ENCODE results near the gene PAAF1. TPM values are rescaled to one million over a fixed set of nuclear protein-coding genes. Genes with fewer than 3 reads are reported as not detected.

PAAF1 gene
- total and polyA plus RNA-seq, 10 of the 15 experiments (the other 5 are each of a cell fraction or from before 2014, with no cell fraction given), result 13.7 to 70.6 (median 29.1) TPM

GRCh38 chr11:73951797-73952196, 75.0 kb downstream of the PAAF1 start:
- H3K27me3 ChIP-seq (replicated peaks in 1 of 2; ENCODE audit: control insufficient read depth in 2 of 2, insufficient read depth in 2 of 2, low read length in 1 of 2), result no peaks in the 10 kb centered on the region
- no peak for ATAC-seq
- H3K9me3 ChIP-seq (replicated peaks; ENCODE audit: control insufficient read depth, insufficient read depth, low read length), result no peaks in the 10 kb centered on the region
- H4K20me1 ChIP-seq (ENCODE audit: control insufficient read depth, insufficient read depth), result no peaks in the 10 kb centered on the region
- no peak overlapping the region for H3K27ac ChIP-seq (ENCODE audit: control insufficient read depth, insufficient read depth)
- CTCF ChIA-PET, result no interaction called here
- in situ Hi-C loops (cut with MboI), result no loop called here
- POLR2A ChIA-PET, result interaction anchor here (0.9 kb wide), 1 partner anchor 28 kb away, joined by 3 read pairs; no protein-coding TSS in a partner anchor
- H3K4me3 ChIP-seq, result no peak overlapping the region
- no TSS peak for BruUV-seq (replicated peaks)
- no peak for DNase-seq (ENCODE audit: low read depth, low spot score)
- SMC1A ChIA-PET (ENCODE audit: uncharacterized antibody, unreplicated experiment), result no interaction called here
- TF ChIP-seq PAX5 (IDR thresholded peaks at IDR 0.05; ENCODE audit: borderline replicate concordance, low read depth, low read length), result no peak
- no peak for TF ChIP-seq ZBED1 (IDR thresholded peaks at IDR 0.05; ENCODE audit: borderline replicate concordance)
- TF ChIP-seq RBBP5 (conservative IDR thresholded peaks at IDR 0.05), result no peak
- no peak for FAIRE-seq
- intact Hi-C loops (cut with micrococcal nuclease; ENCODE audit: unreplicated experiment), result no loop called here
- no peaks in the 10 kb centered on the region for H3K36me3 ChIP-seq (ENCODE audit: control insufficient read depth in 2 of 2, insufficient read depth in 2 of 2, low read length in 1 of 2)
- no peak overlapping the region for H3K4me2 ChIP-seq (ENCODE audit: control insufficient read depth, insufficient read depth)
- H2AFZ ChIP-seq (ENCODE audit: control insufficient read depth, low read depth, low read length), result no peak overlapping the region
- no peaks in the 10 kb centered on the region for H3K79me2 ChIP-seq (ENCODE audit: control insufficient read depth, insufficient read depth, low read length)
- RAD21 ChIA-PET (ENCODE audit: unreplicated experiment), result no interaction called here
- H3K4me1 ChIP-seq (ENCODE audit: control insufficient read depth, insufficient read depth, low read length), result peaks cover 3% of the 10 kb centered on the region; the same call in 1 of the 2 replicates
- H3K9ac ChIP-seq (ENCODE audit: control insufficient read depth, insufficient read depth, low read length), result no peak overlapping the region
- WGBS (ENCODE audit: insufficient coverage, insufficient replicate concordance, low lambda C conversion rate, missing lambda C conversion rate), result 61% methylated on average over 7 of the region's 7 CpGs

DNA sequence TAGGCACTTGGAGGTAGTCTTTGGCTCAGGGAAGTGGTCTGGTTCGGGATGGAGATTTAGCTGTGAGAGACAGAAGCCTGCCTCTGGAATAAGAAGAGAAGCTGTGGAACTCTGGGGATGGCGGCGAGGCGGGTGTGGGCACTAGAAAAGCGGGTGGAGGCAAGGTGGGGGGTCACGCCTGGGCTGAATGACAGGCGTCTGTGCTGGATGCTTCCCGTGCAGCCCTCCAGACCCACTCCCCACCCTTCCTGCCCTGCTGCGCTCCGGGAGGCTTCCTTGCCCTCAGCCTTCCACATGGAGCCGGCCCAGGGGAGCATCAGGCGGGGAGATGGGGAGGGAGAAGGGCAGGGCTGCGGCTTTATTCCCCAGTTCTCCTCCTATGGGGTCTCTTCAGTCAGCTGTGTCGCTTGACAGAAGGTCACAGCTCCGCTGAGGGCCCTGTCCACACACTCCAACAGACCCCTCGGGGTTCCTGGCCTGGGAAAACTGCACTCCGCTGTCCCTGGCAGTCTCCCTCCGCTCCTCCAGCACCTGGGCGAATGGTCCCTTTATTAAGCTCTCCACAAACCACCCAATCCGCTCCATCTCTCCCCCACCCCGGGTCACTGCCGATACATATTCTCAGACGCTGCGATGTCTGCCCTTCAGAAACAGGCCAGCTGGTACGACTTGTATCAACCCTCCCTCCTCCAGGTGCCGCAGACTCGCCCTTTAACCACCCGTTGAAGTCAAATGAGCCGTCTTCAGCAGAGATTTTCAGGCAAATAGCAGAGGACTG, 80.3 kb downstream of the PAAF1 start:
- no peak for FAIRE-seq
- Histone ChIP-seq H3K36me3 (ENCODE audit: control insufficient read depth in 2 of 2, insufficient read depth in 2 of 2, low read length in 1 of 2) (no peaks in the 10 kb centered on the region), H3K9ac (ENCODE audit: control insufficient read depth, insufficient read depth, low read length) (no peak overlapping the region), H3K4me3 (no peak overlapping the region), H3K79me2 (ENCODE audit: control insufficient read depth, insufficient read depth, low read length) (no peaks in the 10 kb centered on the region), H2AFZ (ENCODE audit: control insufficient read depth, low read depth, low read length) (no peak overlapping the region), H3K9me3 (replicated peaks; ENCODE audit: control insufficient read depth, insufficient read depth, low read length) (no peaks in the 10 kb centered on the region), H3K27me3 (replicated peaks in 1 of 2; ENCODE audit: control insufficient read depth in 2 of 2, insufficient read depth in 2 of 2, low read length in 1 of 2) (no peaks in the 10 kb centered on the region), H3K27ac (ENCODE audit: control insufficient read depth, insufficient read depth) (no peak overlapping the region), H3K4me2 (ENCODE audit: control insufficient read depth, insufficient read depth) (no peak overlapping the region), H4K20me1 (ENCODE audit: control insufficient read depth, insufficient read depth) (no peaks in the 10 kb centered on the region), H3K4me1 (ENCODE audit: control insufficient read depth, insufficient read depth, low read length) (peaks cover 3% of the 10 kb centered on the region; the same call in 1 of the 2 replicates)
- POLR2A ChIA-PET, result interaction anchor here (0.6 kb wide), 2 partner anchors 361 to 1491 kb away, joined by 3 read pairs; no protein-coding TSS in a partner anchor
- RAD21 ChIA-PET (ENCODE audit: unreplicated experiment), result no interaction called here
- in situ Hi-C loops (cut with MboI) (no loop called here), intact Hi-C loops (cut with micrococcal nuclease; ENCODE audit: unreplicated experiment) (no loop called here)
- no TSS peak for BruUV-seq (replicated peaks)
- SMC1A ChIA-PET (ENCODE audit: uncharacterized antibody, unreplicated experiment), result interaction anchor here (0.6 kb wide), 1 partner anchor 367 kb away, joined by 3 read pairs; no protein-coding TSS in a partner anchor
- no peak for DNase-seq (ENCODE audit: low read depth, low spot score)
- ATAC-seq, result peak; percentile 20; the same call in 2 of the 3 replicates
- WGBS (ENCODE audit: insufficient coverage, insufficient replicate concordance, low lambda C conversion rate, missing lambda C conversion rate), result 33% methylated on average over 29 of the region's 29 CpGs
- CTCF ChIA-PET, result interaction anchor here (0.8 to 1.5 kb wide), 3 partner anchors 11 to 299 kb away, joined by 3 to 4 read pairs (median 4); no protein-coding TSS in a partner anchor
- TF ChIP-seq RAD51 (IDR thresholded peaks at IDR 0.05) (no peak), SMAD1 (IDR thresholded peaks at IDR 0.05; ENCODE audit: low read depth, partially characterized antibody) (no peak), TCF7 (IDR thresholded peaks at IDR 0.05; ENCODE audit: borderline replicate concordance) (no peak), STAT3 (IDR thresholded peaks at IDR 0.05; ENCODE audit: low read depth, low read length) (no peak), ESRRA (IDR thresholded peaks at IDR 0.05; ENCODE audit: low read length) (no peak), MYB (IDR thresholded peaks at IDR 0.05; ENCODE audit: borderline replicate concordance, low read depth, low read length) (no peak), WRNIP1 (IDR thresholded peaks at IDR 0.05; ENCODE audit: borderline replicate concordance, low read depth, low read length) (no peak), CHD1 (IDR thresholded peaks at IDR 0.05; ENCODE audit: low read depth, low read length) (no peak), SUPT20H (IDR thresholded peaks at IDR 0.05; ENCODE audit: borderline replicate concordance, control insufficient read depth, low read depth, low read length) (no peak), SMARCA5 (IDR thresholded peaks at IDR 0.05) (no peak), TCF3 (IDR thresholded peaks at IDR 0.05; ENCODE audit: borderline replicate concordance, insufficient read depth, low read depth, low read length) (no peak)
- TF ChIP-seq, protein P1, sequence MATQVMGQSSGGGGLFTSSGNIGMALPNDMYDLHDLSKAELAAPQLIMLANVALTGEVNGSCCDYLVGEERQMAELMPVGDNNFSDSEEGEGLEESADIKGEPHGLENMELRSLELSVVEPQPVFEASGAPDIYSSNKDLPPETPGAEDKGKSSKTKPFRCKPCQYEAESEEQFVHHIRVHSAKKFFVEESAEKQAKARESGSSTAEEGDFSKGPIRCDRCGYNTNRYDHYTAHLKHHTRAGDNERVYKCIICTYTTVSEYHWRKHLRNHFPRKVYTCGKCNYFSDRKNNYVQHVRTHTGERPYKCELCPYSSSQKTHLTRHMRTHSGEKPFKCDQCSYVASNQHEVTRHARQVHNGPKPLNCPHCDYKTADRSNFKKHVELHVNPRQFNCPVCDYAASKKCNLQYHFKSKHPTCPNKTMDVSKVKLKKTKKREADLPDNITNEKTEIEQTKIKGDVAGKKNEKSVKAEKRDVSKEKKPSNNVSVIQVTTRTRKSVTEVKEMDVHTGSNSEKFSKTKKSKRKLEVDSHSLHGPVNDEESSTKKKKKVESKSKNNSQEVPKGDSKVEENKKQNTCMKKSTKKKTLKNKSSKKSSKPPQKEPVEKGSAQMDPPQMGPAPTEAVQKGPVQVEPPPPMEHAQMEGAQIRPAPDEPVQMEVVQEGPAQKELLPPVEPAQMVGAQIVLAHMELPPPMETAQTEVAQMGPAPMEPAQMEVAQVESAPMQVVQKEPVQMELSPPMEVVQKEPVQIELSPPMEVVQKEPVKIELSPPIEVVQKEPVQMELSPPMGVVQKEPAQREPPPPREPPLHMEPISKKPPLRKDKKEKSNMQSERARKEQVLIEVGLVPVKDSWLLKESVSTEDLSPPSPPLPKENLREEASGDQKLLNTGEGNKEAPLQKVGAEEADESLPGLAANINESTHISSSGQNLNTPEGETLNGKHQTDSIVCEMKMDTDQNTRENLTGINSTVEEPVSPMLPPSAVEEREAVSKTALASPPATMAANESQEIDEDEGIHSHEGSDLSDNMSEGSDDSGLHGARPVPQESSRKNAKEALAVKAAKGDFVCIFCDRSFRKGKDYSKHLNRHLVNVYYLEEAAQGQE (IDR thresholded peaks at IDR 0.05; ENCODE audit: low read depth, low read length), result no peak
